ENCODE measurements around the gene PCDHGB5. TPM values are rescaled to one million over a fixed set of nuclear protein-coding genes. Genes with fewer than 3 reads are reported as not detected.
"Not testable (repeated sequence)": the region's sequence is repeated elsewhere in the genome, so short reads cannot be mapped to it uniquely, and the experiment has no call there.

Gene PCDHGB5
- total and polyA plus RNA-seq, 2 of the 13 experiments (the other 11 are each of a cell fraction or from before 2014, with no cell fraction given), result 0.08 to 0.44 TPM

DNA sequence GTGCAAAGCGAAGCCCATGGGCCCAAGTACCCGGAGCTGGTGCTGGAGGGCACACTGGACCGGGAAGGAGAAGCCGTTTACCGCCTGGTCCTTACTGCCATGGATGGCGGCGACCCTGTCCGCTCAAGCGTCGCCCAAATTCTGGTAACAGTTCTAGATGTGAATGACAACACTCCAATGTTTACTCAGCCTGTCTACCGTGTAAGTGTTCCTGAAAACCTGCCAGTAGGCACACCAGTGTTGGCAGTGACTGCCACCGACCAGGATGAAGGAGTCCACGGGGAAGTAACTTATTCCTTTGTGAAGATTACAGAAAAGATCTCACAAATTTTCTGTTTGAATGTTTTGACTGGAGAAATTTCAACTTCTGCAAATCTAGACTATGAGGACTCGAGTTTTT lies 23.1 kb upstream of the PCDHGB5 start:
- H3K79me2 ChIP-seq (ENCODE audit: insufficient read depth, low read length), result no peaks in the 10 kb centered on the region
- POLR2A ChIA-PET, result no interaction called here
- no peak overlapping the region for H3K9ac ChIP-seq (ENCODE audit: insufficient read depth, low read depth, low read length)
- H3K36me3 ChIP-seq (replicated peaks in 1 of 2; ENCODE audit: control insufficient read depth in 1 of 2, insufficient read depth in 2 of 2, low read length in 2 of 2), result no peaks in the 10 kb centered on the region
- ATAC-seq, result no peak
- TF ChIP-seq ZFP62 (CRISPR knock-in tag; IDR thresholded peaks at IDR 0.05) (no peak), ESRRA (CRISPR knock-in tag; IDR thresholded peaks at IDR 0.05; ENCODE audit: low read depth) (no peak), BCL6 (CRISPR knock-in tag; IDR thresholded peaks at IDR 0.05) (no peak), TBL1XR1 (IDR thresholded peaks at IDR 0.05; ENCODE audit: borderline replicate concordance, low read length, partially characterized antibody) (no peak), TMF1 (CRISPR knock-in tag; IDR thresholded peaks at IDR 0.05; ENCODE audit: low read depth) (no peak)
- TF ChIP-seq, protein P1, sequence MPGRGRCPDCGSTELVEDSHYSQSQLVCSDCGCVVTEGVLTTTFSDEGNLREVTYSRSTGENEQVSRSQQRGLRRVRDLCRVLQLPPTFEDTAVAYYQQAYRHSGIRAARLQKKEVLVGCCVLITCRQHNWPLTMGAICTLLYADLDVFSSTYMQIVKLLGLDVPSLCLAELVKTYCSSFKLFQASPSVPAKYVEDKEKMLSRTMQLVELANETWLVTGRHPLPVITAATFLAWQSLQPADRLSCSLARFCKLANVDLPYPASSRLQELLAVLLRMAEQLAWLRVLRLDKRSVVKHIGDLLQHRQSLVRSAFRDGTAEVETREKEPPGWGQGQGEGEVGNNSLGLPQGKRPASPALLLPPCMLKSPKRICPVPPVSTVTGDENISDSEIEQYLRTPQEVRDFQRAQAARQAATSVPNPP (CRISPR knock-in tag; IDR thresholded peaks at IDR 0.05), result no peak
- TF ChIP-seq, protein P2, sequence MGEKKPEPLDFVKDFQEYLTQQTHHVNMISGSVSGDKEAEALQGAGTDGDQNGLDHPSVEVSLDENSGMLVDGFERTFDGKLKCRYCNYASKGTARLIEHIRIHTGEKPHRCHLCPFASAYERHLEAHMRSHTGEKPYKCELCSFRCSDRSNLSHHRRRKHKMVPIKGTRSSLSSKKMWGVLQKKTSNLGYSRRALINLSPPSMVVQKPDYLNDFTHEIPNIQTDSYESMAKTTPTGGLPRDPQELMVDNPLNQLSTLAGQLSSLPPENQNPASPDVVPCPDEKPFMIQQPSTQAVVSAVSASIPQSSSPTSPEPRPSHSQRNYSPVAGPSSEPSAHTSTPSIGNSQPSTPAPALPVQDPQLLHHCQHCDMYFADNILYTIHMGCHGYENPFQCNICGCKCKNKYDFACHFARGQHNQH (CRISPR knock-in tag; IDR thresholded peaks at IDR 0.05), result no peak
- in situ Hi-C loops (cut with HindIII; ENCODE audit: extremely low pct_ligation_motif_present, low pct_unique_long_range_greater_than_20kb) (no loop called here), intact Hi-C loops (cut with micrococcal nuclease; ENCODE audit: unreplicated experiment) (no loop called here)
- no peaks in the 10 kb centered on the region for H3K27me3 ChIP-seq (ENCODE audit: control insufficient read depth in 1 of 2, insufficient read depth in 2 of 2, low read length in 2 of 2)
- no peak overlapping the region for H2AFZ ChIP-seq (ENCODE audit: low read length)
- BruUV-seq (replicated peaks), result no TSS peak
- no peaks in the 10 kb centered on the region for H4K20me1 ChIP-seq (ENCODE audit: insufficient read depth, low read length)
- H3K4me2 ChIP-seq (ENCODE audit: low read depth, low read length), result no peak overlapping the region
- no peaks in the 10 kb centered on the region for H3K4me1 ChIP-seq (ENCODE audit: insufficient read depth, low read length)
- FAIRE-seq, result no peak
- no peak overlapping the region for H3K4me3 ChIP-seq (replicated peaks in 1 of 3; ENCODE audit: insufficient read depth in 1 of 3, low read depth in 2 of 3, low read length in 3 of 3)
- H3K9me3 ChIP-seq (ENCODE audit: low read length), result peaks cover 53% of the 10 kb centered on the region
- DNase-seq (ENCODE audit: low spot score), result no peak
- no peak overlapping the region for H3K27ac ChIP-seq (ENCODE audit: extremely low read length, insufficient read depth, low read length)
- CTCF ChIA-PET (ENCODE audit: low intra/inter-chr PET ratio, low total read pairs), result no interaction called here
- 32% methylated on average over 4 of the region's 14 CpGs for WGBS (ENCODE audit: low lambda C conversion rate)

GRCh38 chr5:141375444-141376155 lies 22.1 kb upstream of the PCDHGB5 start:
- POLR2A ChIA-PET; in situ Hi-C loops (cut with HindIII; ENCODE audit: extremely low pct_ligation_motif_present, low pct_unique_long_range_greater_than_20kb); ATAC-seq; CTCF ChIA-PET (ENCODE audit: low intra/inter-chr PET ratio, low total read pairs); H3K4me2 ChIP-seq (ENCODE audit: low read depth, low read length); BruUV-seq (replicated peaks); intact Hi-C loops (cut with micrococcal nuclease; ENCODE audit: unreplicated experiment); H3K27ac ChIP-seq (ENCODE audit: extremely low read length, insufficient read depth, low read length); H2AFZ ChIP-seq (ENCODE audit: low read length); H3K4me3 ChIP-seq (replicated peaks in 1 of 3; ENCODE audit: insufficient read depth in 1 of 3, low read depth in 2 of 3, low read length in 3 of 3); DNase-seq (ENCODE audit: low spot score); H3K4me1 ChIP-seq (ENCODE audit: insufficient read depth, low read length); H3K9ac ChIP-seq (ENCODE audit: insufficient read depth, low read depth, low read length); H3K79me2 ChIP-seq (ENCODE audit: insufficient read depth, low read length); H4K20me1 ChIP-seq (ENCODE audit: insufficient read depth, low read length); H3K27me3 ChIP-seq (ENCODE audit: control insufficient read depth in 1 of 2, insufficient read depth in 2 of 2, low read length in 2 of 2); FAIRE-seq; H3K36me3 ChIP-seq (replicated peaks in 1 of 2; ENCODE audit: control insufficient read depth in 1 of 2, insufficient read depth in 2 of 2, low read length in 2 of 2): not testable (repeated sequence)
- 66% methylated on average over 18 of the region's 48 CpGs for WGBS (ENCODE audit: low lambda C conversion rate)
- peaks cover 47% of the 10 kb centered on the region for H3K9me3 ChIP-seq (ENCODE audit: low read length)
